Lower lobe of right lung (tissue), 2 donors: Measurements from ENCODE around the gene RFPL4AL1. TPM values are rescaled to one million over a fixed set of nuclear protein-coding genes. Genes with fewer than 3 reads are reported as not detected.

Experiments used
- ATAC-seq, 2 donors: fragments of 200-7000 bp; cut with Tn5 transposase; one replicate each; pipeline ENCODE4 v1.9.1; 2020 to 2022; ENCODE audit warnings: mild to moderate bottlenecking in 2 of 2, moderate library complexity in 2 of 2
- DNase-seq: peaks from one replicate; pipeline ENCODE4 v3.0.0-alpha.2; 2020
- H3K27ac ChIP-seq: fragments of 200-600 bp; one replicate; pipeline ENCODE4 v1.8.0; 2022
- H3K27me3 ChIP-seq: fragments of 200-600 bp; one replicate; pipeline ENCODE4 v1.8.0; 2022; ENCODE audit warnings: low read depth
- H3K36me3 ChIP-seq: fragments of 200-600 bp; one replicate; pipeline ENCODE4 v1.8.0; 2022; ENCODE audit warnings: mild to moderate bottlenecking
- H3K4me1 ChIP-seq: fragments of 200-600 bp; one replicate; pipeline ENCODE4 v1.8.0; 2022
- H3K4me3 ChIP-seq: fragments of 200-600 bp; one replicate; pipeline ENCODE4 v1.8.0; 2022; ENCODE audit warnings: mild to moderate bottlenecking
- H3K9me3 ChIP-seq: fragments of 200-600 bp; one replicate; pipeline ENCODE4 v1.8.0; 2022
- intact Hi-C: fragments of 100-400 bp; cut with DNase I; formaldehyde crosslinking; loops from one replicate; pipeline ENCODE4 v1.11.0; 2022
- total RNA-seq: library from RNA; stranded (reverse); fragmentation: NEBNext Ultra II Directional; extraction: Animal tissue kit (Norgen Biotek cat#: 25700); gene quantifications from one replicate; pipeline ENCODE4 v1.2.1, GENCODE V29; 2021
- TF ChIP-seq, protein P1 (sequence below): fragments of 200-600 bp; IDR thresholded peaks from one replicate; pipeline ENCODE4 v1.8.0; 2022; ENCODE audit warnings: antibody characterized with exemption, mild to moderate bottlenecking
- donor health status: DM: no; HTN: yes; CAD: no; lungs with severe emphysema.

Gene RFPL4AL1
- total RNA-seq, 1 donor from 2014 or later, result not detected

DNA sequence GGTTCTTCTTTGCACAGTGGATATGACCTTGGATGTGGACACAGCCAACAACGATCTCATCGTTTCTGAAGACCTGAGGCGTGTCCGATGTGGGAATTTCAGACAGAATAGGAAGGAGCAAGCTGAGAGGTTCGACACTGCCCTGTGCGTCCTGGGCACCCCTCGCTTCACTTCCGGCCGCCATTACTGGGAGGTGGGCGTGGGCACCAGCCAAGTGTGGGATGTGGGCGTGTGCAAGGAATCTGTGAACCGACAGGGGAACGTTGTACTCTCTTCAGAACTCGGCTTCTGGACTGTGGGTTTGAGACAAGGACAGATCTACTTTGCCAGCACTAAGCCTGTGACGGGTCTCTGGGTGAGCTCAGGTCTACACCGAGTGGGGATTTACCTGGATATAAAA, 9.4 kb downstream of the RFPL4AL1 start:
- Histone ChIP-seq H3K27ac (no peak overlapping the region), H3K36me3 (no peaks in the 10 kb centered on the region), H3K27me3 (peaks cover 12% of the 10 kb centered on the region), H3K4me3 (no peak overlapping the region), H3K9me3 (no peaks in the 10 kb centered on the region), H3K4me1 (no peaks in the 10 kb centered on the region)
- DNase-seq (no peak), ATAC-seq (no peak)
- intact Hi-C loops, result no loop called here
- TF ChIP-seq, protein P1, sequence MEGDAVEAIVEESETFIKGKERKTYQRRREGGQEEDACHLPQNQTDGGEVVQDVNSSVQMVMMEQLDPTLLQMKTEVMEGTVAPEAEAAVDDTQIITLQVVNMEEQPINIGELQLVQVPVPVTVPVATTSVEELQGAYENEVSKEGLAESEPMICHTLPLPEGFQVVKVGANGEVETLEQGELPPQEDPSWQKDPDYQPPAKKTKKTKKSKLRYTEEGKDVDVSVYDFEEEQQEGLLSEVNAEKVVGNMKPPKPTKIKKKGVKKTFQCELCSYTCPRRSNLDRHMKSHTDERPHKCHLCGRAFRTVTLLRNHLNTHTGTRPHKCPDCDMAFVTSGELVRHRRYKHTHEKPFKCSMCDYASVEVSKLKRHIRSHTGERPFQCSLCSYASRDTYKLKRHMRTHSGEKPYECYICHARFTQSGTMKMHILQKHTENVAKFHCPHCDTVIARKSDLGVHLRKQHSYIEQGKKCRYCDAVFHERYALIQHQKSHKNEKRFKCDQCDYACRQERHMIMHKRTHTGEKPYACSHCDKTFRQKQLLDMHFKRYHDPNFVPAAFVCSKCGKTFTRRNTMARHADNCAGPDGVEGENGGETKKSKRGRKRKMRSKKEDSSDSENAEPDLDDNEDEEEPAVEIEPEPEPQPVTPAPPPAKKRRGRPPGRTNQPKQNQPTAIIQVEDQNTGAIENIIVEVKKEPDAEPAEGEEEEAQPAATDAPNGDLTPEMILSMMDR, result no peak

DNA sequence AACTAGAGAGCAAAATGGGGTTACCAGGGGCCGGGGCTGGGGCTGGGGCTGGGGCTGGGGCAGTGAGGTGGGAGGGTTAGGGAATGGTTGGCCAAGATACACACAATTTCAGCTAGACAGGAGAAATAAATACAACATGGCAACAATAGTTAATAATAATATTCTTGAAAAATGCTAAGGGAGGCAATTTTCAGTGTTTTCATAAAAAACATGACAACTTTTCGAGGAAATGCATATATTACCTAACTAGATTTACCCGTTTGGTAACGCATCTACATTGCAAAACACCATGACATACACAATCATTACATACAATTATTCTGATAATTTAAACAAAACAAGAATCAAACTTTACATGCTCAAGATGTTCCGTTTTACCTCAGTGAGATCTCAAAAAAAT, 12.2 kb downstream of the RFPL4AL1 start:
- Histone ChIP-seq H3K27ac (no peak overlapping the region), H3K4me1 (no peaks in the 10 kb centered on the region), H3K27me3 (peaks cover 12% of the 10 kb centered on the region), H3K4me3 (no peak overlapping the region), H3K36me3 (no peaks in the 10 kb centered on the region), H3K9me3 (no peaks in the 10 kb centered on the region)
- ATAC-seq (no peak), DNase-seq (no peak)
- TF ChIP-seq, protein P1, result no peak
- intact Hi-C loops, result no loop called here

DNA sequence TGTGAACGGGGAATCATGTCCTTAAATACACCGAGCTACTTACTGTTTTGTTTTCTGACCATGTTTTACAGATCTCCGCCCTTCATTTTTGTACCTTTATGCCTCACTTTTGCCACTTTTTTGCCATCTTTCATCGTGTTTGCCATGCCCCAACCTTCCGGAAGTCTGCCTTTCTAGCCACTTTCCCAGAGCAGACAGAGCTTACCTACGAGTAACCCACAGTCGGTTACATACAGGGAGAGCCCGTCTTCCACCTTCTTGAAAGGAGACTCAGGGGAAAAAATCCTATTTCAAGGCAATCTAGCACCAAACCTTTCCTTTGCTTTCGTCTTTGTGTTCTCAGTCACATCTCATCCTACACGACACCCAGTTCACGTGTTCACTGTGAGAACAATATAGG, 26.1 kb downstream of the RFPL4AL1 start:
- TF ChIP-seq, protein P1, result no peak
- no peak overlapping the region for H3K27ac ChIP-seq
- no peaks in the 10 kb centered on the region for H3K4me1 ChIP-seq
- no peaks in the 10 kb centered on the region for H3K27me3 ChIP-seq
- H3K36me3 ChIP-seq, result no peaks in the 10 kb centered on the region
- intact Hi-C loops, result no loop called here
- H3K9me3 ChIP-seq, result no peaks in the 10 kb centered on the region
- no peak for DNase-seq
- H3K4me3 ChIP-seq, result no peak overlapping the region
- no peak for ATAC-seq

DNA sequence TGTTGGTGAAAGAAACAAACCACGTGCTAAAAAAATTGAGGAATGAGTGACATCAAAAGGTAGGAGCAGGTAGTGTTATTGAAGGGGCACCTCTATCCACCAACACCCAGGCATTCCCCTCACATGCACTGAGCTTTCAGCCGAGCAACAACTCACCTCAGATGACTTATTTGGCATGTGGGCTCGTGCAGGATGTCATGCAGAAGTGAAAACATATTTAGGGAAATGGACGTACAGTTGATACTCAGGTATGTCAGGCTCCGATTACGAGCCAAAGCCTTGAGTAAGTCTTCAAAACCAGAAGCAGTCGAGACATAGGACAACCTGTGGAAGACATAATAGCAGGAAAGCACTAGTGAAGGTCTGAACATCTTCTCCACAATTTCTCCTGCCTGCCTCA, 32.5 kb downstream of the RFPL4AL1 start:
- no peaks in the 10 kb centered on the region for H3K36me3 ChIP-seq

DNA sequence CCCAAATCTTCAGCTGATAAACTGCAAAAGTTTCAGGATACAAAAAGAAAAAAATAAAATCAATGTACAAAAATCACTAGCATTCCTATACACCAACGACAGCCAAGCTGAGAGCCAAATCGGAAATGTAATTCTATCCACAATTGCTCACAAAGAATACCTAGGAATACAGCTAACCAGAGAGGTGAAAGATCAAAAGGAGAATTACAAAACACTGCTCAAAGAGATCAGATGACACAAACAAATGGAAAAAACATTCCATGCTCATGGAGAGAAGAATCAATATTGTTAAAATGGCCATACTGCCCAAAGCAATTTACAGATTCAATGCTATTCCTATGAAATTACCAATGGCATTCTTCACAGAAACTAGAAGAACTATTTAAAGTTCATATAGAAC, 33.4 kb downstream of the RFPL4AL1 start:
- Histone ChIP-seq H3K27ac (no peak overlapping the region), H3K27me3 (no peaks in the 10 kb centered on the region), H3K36me3 (no peaks in the 10 kb centered on the region), H3K4me3 (no peak overlapping the region), H3K4me1 (no peaks in the 10 kb centered on the region), H3K9me3 (no peaks in the 10 kb centered on the region)
- ATAC-seq (no peak), DNase-seq (no peak)
- intact Hi-C loops, result no loop called here
- TF ChIP-seq, protein P1, result no peak

More for the DNA sequence above, 32.5 kb downstream of the RFPL4AL1 start:
- intact Hi-C loops, result no loop called here
- no peak for ATAC-seq
- Histone ChIP-seq H3K4me3 (no peak overlapping the region), H3K9me3 (no peaks in the 10 kb centered on the region), H3K27ac (no peak overlapping the region), H3K4me1 (no peaks in the 10 kb centered on the region), H3K27me3 (no peaks in the 10 kb centered on the region)
- TF ChIP-seq, protein P1, result no peak
- no peak for DNase-seq
